KG1 (cell line): ENCODE measurements around the gene SRGAP3.

Experiments
- DNase-seq: peaks from one replicate; lab custom pipeline; 2025; lab: John Stamatoyannopoulos, UW

SRGAP3 gene

DNA sequence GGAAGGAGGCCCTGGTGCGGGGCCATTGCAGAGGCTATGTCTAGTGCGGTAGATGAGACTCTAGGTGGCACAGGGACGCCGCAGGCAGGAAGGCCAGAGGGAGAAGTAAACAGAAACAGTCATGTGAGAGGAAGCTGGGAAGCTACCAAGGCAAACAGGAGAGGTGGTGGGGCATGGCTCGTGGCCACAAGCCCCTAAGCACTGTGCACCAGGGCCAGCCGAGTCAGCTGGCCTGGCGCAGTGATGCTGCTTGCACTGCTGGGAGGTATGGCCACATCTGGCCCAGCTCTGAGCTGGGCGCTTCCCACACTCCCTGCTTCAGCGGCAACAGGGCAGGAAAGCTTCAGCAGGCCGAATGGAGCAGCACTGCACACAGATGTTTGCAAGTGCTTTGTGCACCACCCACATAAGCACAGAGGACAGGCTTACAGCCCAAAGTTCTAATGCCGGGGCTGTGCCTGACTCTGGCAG, 76.6 kb downstream of the SRGAP3 start:
- DNase-seq = no peak

DNA sequence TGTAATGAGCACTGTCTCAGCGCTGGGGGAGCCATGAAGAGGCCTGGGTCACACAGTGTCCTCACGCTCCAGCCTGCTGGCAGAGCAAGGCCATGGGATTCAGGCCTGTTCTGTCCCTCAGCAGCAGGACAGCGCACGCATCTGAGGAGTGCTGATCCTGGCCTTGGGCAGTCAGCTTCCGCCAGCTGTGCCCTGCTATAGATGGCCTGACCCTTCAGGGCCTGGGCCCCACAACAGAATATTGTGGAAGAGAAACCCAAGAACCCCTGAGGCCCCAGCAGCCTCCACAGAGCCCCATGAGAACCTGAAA, 78.6 kb downstream of the SRGAP3 start:
- DNase-seq = no peak

DNA sequence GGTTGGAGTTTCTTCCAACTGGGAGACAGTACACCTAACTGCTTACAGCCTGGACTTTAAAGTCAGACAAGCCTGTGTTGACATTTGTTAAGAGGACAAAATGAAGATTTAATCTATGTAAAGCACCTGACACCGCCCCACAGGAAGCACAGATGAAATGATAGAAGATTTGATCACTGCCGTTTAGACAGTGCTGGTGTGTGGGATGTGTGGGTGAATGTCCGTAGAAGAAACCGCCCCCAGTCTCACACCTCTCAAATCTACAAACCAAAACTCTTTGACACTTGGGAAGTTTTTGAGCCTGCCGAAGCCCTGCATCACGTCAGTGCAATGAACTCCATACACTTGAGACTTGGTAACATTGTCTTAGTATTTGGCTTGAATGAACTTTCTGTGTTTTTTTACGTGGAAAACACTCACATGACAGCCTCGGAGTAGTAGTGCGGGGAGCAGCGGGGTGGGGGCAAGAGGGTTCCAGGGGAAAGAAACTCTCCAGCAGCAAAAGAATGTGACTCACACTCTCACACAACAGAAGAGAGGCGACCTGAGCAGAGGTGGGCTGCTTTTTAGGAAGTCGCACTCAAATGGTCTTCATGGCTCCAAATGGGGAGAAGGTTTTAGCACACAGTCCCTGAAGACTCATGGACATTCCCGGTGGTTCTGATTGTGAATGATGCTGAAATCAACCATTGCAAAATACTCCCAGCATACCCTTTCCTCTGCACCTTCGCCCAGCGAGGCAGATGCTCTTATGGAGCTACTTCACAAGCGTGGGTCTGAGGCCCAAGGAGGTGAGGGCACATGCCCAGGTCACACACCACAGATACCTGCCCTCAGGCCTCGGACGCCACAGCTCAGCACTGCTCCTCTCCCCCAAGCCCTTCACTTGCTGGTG, 79.2 kb downstream of the SRGAP3 start:
- no peak for DNase-seq

GRCh38 chr3:9169326-9169725, 80.1 kb downstream of the SRGAP3 start:
- DNase-seq = no peak

DNA sequence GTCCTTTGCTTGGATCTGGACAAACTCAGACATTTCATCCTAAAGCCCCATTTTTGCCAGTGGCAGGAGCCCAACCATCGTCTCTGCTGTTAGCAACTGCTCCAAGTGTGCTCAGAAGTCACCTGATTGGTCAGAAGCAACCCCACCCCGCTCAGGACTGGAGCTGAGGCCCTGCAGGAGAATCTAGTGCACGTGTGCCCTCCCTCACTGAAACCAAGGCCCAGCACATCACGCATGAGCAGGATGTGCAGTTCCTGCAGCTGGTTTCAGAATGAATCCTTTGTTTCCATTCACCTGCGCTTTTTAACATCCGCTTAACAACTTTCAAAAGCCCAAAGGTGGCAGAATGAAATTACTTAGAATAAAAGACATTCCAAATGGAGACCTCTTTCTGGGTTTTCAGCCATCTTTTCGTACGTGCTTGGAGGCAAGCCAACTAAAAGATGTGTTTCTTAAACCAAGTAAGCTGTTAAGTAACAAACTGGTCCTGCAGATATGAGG, 81.2 kb downstream of the SRGAP3 start:
- DNase-seq = no peak

- DNase-seq = no peak
These were observed 82.2 kb downstream of the SRGAP3 start for GRCh38 chr3:9167222-9167621.

GRCh38 chr3:9165421-9165820, 84.0 kb downstream of the SRGAP3 start:
- no peak for DNase-seq

GRCh38 chr3:9163289-9163688, 86.2 kb downstream of the SRGAP3 start:
- DNase-seq = no peak

GRCh38 chr3:9161811-9162210, 87.6 kb downstream of the SRGAP3 start:
- DNase-seq = no peak

DNA sequence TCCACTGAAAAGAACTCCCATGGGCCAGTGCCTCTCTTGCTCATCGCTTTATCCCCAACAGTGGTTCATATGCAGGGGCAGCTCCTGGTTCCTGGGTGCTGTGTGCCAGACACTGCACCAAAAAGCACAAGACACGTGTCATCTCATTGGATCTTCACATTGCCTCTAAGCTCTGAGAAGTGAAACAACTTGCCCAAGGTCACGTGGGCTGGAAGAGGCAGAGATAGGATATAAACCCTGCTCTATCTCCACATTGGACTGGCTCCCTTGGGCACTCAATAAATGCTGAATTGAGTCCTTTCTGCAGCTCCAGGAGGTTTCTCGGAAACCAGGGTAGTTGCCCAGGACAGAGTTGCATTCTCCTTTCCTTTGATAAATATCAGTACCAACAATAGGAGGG, 88.1 kb downstream of the SRGAP3 start:
- no peak for DNase-seq

GRCh38 chr3:9158865-9159630, 90.4 kb downstream of the SRGAP3 start:
- DNase-seq = no peak

DNA sequence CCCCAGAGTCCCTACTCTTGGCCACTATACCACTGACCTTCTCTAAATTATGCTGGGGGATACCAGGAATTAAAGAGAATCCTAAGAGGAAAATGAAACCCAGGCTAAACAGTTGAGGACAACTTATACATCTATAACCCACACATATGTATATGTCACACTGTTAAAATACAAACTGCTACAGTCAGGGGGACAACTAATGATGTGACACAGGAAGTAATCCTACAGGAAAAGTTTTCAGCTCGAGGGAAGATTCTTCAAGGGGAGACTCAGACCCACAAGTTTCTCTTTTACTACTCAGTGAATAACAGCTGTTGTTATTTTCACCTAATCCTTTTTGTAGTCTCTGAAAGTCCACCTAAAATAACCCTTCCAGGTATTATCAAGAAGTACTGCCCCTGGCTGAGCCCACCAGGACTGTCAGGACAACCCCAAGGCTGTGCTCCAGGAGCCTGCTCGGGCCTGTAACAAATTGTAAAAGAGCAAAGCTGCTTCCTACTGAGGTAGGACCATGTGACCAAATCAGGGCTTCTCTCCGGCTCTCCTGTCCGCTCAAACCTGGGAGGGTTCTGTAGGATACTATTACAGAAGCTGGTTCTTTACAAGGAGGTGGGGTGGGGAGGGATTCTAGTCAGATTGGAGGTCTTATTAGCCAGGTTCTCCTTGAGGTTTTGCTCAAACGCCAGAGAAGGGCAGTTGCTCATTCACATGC, 91.6 kb downstream of the SRGAP3 start:
- DNase-seq = no peak

- DNase-seq = no peak
These were observed 92.8 kb downstream of the SRGAP3 start for GRCh38 chr3:9156604-9157003.

DNA sequence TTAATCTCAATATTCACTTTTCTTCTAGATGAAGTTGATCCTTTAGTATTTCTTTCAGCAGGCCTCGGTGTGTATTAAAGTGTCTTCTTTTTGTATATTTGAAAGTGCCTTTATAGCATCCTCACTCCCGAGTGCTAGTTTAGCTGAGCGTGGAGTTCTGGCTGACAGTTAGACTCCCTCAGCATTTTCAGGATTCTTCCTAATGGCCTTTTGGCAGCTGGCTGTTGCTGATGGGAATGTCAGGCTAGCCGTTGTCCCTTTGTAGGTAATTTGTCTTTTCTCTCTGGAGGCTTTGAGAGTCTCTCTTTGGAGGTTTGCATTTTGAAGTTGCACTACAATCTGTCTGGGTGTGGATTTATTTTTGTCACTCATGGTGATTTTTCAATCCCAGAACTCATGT, 94.4 kb downstream of the SRGAP3 start:
- no peak for DNase-seq

DNA sequence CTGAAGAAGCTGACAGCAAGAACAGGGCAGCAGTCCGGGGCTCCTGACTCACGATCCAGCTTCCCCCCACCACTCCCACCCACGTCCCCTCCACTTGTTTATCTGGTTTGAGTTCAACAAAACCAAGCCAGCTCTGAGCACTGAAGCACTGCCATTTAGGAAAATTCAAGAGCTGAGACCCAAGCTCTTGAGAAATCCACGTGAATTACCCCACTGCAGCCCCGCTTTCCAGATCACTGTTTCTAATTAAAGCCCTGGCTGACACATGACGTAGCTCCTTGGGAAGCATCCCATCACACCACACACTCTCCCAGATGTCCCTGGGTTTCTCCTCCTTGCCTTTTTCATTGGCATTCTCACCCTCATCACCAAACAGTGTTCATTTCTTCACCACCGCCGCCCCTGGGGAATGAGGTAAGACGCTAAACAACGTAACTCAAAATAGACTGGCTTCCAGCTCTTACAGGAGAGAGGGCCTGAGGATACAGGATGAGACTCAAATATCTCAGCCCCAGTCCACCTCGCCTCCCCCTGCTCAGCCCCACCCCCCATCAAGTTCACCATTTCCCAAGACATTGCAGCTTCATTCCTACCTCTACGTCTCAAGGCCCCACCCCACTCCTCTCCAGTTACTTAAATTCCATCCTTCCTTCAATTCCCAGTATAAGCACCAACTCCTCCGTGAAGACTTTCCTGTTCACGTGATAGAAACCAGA, 95.4 kb downstream of the SRGAP3 start:
- no peak for DNase-seq

DNA sequence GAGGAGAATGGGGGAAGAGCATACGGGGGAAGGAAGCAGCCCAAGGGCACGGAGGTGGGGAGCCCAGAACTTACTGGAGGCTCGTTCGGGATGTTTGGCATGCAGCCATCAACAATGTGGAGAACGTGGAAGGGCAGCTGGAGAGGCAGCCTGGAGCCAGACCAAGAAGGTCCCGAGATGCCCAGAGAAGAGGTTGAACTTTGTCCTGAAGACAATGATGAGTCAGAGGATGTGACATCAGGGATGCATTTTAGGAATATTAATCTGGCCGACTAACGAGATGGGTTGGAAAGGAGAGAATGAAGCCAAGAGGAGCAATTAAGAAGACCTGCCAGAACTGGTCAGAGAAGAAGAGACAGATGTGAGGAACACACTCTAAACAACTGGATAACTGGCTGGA, 98.2 kb downstream of the SRGAP3 start:
- no peak for DNase-seq

GRCh38 chr3:9149566-9149965, 99.9 kb downstream of the SRGAP3 start:
- DNase-seq = no peak

DNA sequence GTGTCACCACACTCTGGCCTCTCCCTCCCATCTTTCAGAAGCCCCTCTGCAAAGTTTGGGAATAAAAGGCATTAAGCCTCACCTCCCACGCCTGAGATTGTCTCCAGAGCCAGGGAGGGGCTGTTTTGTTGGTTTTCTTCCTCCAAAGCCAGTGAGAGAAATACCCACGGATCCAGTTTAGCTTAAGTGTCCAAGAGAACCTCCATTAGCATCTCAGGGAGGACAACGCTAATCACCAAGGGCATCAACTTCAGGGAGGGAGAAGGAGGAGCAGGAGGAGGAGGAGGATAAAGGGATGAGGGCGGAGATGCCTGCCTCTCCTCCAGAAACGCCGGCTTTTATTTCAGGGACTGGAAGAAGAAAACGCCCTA, 101.6 kb downstream of the SRGAP3 start:
- DNase-seq = no peak

- no peak for DNase-seq
These were observed 102.1 kb downstream of the SRGAP3 start for GRCh38 chr3:9147215-9147895.

DNA sequence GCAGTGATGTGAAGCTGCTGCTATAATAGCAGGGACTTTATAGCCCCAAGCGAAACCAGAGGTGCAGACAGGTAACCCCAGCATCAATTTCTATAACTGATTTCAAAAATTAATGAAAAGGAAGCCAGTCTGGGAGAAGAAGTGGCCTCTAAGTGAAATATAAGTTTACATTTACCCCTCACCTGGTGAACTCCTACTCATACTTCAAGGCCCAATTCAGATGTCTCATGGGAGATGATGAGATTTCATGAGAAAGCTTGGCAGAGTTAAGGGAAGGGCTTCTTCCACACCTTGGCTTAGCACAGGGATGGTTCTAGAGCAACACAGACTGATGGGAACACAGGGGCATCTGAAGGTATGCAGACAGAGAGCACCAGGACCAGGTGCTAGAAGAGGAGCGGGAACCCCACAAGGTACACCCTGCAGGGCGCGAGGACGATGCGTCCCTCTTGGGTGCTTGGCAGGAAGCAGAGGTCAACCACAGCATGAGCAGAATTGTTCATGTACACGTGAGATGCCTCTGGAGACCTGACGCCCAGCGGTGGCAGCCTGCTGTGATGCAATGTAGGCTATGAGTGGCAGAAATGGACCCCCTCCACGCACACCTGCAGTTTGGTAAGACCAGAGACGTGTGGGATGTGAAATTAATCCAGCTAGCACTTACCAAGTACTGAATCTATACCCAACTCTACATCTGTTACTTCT, 102.9 kb downstream of the SRGAP3 start:
- DNase-seq = no peak

DNA sequence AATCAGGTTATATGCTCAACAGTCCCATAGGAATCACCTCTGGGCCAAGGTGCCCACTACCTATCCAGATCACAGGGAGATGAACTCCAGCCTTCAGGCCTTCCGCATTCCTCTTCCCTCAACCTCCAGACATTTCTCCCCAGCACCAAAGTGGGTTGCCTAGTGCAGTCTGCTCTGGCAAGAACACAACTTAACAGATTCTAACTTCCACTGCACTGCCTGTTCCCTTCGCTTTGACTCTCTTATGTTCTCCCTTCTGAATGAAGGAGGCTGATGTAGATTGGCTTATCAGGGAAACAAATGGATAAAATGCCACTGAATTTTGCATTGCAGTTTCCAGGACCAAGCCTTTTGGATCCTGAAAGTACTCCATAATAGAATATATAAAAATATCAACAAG, 106.3 kb downstream of the SRGAP3 start:
- no peak for DNase-seq
